Stimulated activated CD4-positive, alpha-beta T cell treated with anti-CD3 and anti-CD28 coated beads, Interleukin-4, amount 100 ng/mL, for 48 hours (primary cell): ENCODE data around the gene DRC1.

Experiments used
- DNase-seq, 2 donors: peaks; one replicate each; pipeline ENCODE4 v3.0.0-alpha.2; 2020; ENCODE audit warnings: low read depth in 2 of 2

DRC1 gene

DNA sequence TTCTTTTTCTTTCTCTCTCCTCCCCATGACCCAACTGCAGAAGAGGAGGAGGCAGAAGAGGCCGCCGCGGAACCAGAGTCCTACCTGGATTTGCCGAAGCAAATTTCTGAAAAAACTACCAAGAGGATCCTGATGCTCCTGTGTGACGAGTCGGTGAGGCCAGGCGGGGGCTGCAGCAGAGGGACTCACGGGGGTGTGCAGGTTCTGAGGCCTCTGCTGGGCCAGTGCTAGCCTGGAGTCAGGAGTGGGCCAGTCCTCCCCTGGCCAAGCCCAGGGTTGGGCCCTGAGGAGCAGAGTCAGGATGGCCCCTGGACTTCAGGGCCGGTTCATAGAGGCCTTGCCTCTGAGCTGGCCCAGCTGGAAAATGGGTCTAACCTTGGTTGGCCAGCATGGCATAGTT, 46.9 kb downstream of the DRC1 start:
- no peak for DNase-seq

DNA sequence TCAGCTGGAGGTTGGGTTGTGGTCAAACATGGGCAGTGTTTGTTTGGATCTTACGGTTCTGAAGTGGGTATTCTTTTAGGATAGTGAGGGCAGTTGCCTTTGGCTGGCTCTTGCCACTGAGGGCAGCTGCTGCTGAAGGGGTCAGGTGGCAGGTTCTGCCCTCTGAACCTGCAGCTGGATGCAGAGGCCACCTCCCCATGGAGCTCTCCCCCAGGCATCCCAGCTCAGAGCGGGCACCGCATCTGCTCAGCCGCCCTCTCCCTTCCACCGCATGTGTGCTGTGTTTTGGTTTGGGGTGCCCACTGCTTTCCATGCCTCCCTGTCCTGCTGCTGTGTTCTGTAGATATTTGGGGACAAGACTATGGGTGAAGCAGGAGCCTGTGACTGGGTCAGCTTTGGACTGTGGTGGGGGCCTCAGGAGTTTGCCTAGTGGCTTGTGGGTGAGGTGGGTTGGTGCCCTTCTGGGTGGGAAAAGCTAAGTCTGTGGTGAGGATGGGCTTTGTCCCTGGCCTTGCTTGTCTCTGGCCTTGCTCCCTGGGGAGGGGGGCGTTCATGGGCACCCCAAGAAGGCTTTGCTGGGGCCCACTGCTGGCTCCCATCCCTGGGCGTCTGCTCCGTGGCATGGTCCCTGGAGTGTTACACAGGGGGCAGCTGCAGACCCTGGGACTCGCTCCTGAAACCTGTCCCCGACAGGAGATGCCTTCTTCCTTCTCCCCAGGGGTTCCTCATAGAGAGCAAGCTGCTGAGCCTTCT, 47.7 kb downstream of the DRC1 start:
- DNase-seq, result no peak

DNA sequence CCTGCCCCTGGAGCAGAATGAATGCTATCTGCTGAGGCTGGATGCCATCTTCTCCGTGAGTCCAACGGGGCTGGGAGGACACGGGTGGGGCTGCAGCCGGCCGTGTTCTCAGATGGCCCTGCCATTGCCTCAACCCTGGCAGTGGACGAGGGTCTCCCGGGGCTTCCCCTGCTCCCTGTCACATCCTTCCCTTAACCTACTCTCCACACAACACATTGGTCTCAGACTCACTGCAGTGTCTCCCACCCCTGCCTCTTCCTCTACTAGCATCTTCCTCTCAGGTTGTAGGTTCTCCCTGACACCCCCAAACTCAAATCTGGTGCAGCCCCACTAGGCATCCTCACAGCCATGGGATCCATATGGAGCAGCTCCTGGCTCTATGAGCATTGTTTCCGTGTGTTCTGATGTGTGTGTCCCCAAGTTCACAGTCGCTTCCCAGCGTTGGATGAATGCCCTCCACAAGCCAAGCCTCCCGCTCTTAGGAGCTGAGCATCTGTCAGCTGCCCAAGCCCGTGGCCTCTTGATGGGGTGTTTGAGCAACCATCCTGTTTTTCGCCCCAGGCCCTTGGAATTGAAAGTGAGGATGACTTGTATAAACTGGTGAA, 48.4 kb downstream of the DRC1 start:
- DNase-seq, result no peak

DNA sequence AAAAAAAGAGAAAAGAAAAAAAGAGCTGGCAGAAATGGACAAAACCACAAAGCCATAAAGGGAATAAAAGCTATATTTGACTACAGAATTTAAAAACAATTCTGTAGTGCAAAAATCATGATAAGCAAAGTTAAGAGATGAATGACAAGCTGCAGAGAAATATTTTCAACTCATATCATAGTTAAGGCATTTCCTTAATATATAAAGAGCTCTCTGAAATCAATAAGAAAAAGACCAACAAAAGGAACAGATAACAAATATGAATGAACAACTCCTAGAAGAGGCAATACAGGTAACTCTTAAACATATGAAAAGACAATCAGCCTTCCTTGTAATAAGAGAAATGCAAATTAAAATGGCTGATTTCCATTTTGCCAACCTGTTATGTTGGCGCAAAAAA, 50.0 kb downstream of the DRC1 start:
- DNase-seq, result no peak

DNA sequence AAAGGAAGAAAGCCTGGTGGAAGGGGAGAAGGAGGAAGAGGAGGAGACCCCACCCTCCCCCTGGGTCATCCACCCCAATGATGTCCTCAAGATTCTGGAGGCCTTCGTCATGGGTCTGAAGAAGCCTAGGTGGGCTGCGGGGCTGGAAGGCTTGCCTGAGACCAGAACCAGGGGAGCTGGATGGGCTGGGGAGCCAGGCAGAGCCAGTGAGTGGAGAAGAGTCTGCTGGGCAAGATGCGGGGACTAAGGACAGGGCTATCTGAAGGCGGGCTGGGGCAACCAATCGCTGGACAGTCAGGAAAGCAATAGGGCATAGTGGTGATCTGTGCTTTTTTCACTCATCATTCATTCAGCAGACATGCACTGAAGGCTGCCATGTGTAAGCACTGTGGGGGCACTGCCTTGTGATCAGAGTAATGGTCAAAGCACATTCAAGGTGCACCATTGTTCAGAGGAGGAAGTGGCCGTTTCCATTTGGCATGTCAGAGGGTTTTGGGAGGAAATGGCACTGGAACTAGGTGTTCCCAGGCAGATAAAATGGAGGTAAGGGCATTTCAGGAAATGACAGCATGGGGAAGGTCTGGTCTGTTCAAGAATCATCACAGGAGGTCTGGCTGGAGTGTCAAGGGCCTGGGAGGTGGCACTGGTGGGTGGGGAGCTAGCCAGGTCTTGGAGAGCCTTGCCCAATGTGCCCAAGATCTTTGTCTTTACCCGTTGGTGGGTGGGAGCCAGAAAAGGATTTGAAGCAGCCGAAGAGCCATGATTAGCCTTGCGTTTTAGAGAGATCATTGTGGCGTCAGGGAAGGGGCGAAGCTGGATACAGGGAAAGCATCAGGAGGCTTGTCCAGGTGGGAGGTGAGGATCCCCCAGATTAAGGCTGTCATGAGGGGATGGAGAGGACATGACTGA, 52.0 kb downstream of the DRC1 start:
- DNase-seq, result no peak

DNA sequence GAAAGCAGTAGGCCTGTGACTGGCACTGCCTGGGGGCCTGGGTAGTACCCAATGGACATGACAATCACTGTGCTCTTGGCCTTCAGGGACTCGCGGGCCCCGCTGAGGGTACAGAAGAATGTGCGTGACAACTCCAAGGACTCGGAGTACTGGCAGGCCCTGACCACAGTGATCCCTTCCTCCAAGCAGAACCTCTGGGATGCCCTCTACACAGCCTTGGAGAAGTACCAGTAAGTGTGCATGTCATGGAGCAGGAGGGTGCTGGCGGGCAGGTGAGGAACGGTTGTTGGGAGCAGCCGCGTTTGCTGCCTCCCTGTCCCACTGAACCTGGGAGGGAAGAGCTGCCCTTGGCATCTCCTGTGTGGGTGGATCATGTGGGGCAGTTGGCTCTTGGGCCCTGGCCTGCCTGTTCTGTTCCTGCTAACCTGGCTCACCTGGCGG, 52.9 kb downstream of the DRC1 start:
- DNase-seq, result no peak

DNA sequence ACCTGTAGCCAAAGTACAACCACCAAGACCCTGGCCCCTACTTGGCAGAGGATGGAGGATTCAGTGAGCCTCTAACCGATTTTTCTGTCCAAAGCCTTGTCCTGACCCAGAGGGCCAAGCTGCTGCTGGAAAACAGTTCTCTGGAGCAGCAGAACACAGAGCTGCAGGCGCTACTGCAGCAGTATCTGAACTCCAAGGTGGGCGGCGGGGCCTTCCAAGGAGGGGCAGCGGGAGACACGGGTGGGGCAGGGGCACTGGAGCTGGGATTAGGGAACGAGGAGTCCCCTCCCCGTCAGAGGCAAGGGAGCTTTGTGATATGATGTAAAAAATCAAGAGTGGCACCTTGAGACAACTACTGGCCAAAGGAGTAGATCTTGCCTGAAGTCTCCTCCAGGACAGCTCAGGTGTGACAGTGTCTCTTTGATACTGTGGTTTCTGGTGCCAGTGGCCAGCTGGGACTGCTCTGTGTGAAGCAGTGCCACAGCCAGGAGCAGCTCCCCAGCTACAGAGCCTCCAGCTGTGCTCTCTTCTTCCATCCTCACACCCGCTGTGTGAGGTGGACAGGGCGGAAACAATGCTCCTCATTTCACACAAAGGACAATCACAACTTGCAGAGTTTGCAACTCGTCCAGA, 53.4 kb downstream of the DRC1 start:
- DNase-seq, result no peak

DNA sequence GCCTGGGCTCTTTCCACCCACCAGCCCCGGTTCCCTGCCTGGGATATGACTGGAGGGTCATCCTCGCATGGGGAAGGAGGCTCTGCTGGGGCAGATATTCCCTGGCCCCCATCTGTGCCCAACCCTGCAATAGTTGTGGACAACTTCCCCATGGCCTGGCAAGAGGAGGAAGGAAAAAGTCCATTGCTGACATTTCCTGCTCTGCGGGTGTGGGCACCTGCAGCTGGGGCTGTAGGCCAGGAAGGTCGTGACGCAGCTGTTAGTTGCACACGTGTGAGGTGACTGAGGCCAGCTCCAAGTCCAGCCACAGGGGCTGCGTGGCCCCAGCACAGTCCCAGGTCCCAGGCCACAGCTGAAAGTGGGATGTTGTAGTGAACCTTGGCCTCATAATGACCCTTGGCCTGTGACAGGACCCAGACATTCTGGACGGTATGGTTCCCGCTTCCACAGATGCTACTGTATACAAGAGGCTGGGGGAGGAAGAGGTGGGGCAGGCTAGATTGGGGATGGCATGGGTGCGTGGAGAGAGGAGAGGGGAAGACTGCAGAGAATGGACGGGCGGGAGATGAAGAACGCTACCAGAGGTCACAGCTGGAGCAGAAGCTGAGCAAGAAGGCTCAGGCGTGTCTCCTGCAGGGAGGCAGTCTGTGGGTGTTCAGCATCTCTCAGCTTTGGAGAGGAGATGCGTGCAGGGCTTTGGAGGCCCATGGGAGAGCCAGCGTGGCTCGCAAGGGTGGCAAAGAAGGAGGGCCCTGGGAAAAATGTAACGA, 54.1 kb downstream of the DRC1 start:
- no peak for DNase-seq

DNA sequence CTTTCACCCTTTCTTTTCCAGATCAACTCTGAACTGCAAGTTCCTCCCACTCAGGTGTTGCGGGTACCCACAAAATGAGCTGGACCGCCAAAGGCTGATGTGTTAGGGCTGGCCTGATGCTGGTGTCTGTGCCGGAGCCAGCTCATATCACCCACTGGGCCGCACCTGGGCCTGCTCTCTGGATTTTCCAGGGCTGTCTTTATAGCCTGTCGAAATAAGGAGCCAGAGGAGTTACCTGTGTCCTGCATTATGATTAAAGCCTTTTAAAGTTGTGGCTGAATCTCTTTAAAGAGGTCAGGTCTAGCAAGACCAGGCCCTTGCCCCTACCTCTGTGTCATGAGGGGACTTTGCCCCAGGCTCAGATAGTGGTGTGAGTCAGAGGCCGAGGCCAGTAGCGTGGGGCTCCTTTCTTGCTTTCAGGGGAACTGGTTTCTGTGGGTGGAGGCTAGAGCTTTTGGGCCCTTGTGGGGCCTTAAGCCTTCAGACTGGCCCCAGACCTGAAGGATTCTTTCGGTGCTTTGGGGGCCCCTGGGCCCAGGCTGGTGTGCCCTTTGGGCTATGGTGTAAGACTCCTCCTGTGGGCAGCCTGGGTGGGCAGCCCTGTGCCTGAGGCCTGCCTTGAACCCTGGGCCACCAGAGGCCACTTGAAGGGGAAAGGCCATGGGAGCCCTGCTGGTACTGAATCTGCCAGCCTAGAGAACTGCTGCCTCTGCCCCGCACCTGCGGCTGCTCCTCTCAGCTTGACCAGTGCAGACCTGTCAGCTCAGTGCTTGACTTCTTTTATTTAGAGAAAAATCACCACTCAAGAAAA, 54.9 kb downstream of the DRC1 start:
- DNase-seq, result no peak

DNA sequence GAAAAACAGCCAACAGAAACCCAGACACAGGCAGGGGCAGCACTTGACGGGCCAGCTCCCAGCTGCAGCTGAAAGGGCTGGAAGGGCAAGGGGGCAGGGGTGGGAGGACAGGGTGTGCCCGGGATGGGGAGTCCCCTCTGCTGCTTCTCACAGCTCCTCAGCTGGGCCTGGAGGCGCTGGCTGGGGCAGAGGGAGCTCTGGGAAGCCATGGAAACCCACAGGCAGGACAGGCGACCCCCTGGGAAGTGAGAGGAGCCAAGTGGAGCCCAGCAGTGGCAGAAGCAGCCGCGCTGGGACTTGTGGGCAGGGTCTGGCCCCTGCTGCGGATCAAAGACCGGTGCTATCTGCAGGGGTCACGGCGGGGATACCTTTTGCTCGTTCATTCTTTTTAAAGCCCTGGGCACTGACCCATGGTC, 55.5 kb downstream of the DRC1 start:
- no peak for DNase-seq

DNA sequence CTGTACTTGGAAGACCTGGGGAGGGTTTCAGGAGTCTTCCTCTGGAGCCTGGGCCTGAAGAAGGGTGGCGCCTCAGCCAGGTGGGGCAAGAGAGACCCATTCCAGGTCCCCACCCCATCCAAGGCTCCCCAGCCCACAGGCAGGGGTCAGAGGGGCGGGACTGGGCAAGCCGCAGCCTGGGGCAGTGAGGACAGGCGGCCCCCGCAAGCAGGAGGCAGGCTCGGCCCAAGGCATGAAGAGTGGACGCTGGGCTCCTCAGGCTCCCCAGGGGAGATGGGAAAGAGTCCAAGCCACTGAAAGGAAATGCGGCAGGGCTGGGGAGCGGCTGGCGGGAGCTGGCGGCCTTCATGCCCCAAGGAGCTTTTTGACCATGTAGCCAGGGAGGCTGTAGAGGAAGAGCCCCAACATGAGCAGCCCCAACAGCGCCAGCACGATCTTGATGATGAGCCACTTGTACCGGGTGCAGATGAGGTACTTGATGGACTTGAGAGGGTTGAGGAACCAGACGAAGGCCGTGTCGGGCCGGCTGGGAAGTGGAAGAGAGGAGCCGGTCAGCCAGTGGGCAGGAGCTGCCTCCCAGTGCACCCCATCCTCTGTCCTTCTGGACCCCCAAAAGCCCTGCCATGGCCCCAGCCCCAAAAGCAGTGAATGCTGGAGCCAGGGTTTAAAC, 56.1 kb downstream of the DRC1 start:
- DNase-seq, result no peak

DNA sequence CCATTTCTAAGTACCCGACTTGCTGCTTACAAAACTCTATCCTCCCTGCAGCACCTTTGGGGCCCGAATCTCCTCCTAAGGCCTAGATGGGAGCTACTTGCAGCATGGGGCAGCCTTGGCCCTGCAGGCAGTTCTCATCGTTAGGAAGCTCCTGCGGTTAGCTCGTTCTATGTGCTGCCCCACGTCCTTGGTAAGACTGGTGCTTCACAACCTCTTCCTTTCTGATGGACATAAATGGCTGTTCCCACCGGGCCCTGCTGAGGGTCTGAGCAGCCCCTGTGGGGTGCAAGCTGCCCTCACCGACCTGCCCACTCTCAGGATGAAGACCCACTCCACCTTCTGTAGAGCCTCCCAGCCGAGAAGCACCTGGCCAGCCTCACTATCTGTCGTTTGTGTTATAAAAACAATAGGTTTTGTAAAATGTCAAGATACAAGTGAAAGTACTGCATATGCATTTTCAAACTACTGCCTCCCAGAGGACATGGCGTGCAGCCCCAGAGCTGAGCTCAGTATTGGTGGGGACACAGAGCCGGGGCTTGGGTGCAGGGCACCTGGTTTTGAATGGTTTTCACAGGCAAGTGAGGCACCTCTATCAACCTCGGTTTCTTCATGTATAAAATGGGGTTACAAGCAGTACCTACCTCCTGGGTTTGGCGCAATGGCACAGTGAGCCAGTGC, 56.8 kb downstream of the DRC1 start:
- no peak for DNase-seq

DNA sequence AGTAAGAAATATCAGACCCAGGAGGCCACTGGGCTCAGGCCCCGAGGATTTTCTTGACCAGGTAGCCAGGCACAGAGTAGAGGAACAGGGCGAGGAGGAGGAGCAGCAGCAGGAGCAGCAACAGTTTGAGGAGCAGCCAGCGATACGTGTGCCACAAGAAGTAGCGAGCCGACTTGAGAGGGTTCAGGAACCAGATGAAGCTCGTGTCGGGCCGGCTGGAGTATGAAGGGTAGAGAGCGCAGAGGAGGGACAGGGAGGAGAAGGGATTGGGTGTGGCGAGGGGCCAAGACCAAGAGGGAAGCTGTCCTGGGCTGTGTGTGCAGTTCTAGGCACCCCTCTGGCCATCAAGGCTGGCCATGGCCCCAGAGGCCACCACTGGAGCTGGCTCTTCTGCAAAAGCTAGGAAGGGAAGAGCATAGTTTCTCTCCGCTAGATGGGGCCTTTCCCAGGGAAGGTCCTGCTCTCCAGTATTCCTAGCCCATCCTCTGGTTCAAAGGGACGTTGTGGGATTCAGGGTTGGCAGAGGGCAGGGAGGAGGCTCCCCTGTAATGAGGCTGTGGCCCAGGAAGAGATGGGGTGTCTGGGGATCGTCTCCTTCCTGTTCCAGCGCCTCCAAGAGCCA, 58.4 kb downstream of the DRC1 start:
- DNase-seq, result no peak

DNA sequence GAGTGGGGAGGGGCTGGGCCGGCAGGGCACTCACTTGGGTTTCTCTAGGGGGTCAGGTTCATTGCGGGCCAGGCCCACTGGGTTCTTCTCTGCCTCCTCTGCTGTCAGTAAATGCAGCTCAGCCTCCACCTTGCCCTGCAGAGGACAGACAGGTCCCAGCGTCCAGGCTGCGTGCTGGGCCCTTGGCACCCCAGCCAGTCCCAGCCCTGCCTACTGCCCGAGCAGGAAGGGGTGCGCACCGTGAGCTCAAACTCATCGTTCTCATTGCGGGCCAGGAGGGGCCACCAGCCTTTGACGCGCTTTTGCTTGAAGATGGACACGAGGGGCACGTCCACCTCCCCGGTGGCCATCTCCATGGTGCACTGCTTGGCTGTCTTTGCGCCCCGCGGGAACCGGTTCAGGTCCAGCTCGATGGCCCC, 58.9 kb downstream of the DRC1 start:
- no peak for DNase-seq

DNA sequence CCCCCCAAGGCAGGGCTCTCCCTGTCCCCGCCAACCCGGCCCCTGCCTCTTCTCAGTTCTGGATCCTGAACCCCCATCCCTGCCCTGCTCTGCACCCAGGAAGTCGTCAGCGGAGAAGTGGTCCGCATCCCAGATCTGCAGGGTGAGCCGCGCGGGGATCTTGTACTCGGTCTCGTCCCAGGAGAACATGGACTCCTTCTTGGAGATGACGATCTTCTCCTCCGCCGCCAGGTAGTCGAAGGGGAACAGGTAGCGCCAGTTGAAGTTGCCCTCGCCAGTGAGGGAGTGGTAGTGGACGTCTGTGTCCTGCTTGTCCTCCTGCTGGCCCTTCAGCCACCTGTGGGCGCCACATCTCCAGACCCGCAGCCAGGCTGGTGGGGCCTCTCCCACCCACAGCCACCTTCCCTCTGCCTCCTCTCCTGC, 59.9 kb downstream of the DRC1 start:
- DNase-seq, result no peak

DNA sequence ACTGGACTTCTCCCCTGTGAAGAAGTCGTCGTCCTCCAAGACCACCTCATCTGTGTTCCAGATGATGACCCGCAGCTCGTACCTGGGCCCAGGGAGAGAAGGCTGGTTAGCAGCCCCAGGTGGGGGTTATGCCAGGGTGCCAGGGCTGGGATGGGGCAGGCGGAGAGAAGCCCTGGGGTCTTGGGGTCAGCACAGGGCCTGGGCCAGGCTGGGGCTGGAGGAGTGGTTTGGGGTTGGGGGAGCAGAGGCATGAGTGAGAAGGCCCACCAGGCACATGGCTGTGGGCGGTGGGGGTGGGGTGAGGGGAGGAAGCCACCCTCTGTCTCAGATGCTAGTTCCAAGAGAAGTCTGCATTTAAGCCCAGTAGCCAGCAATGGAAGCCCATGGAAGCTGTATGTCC, 60.4 kb downstream of the DRC1 start:
- DNase-seq, result no peak

DNA sequence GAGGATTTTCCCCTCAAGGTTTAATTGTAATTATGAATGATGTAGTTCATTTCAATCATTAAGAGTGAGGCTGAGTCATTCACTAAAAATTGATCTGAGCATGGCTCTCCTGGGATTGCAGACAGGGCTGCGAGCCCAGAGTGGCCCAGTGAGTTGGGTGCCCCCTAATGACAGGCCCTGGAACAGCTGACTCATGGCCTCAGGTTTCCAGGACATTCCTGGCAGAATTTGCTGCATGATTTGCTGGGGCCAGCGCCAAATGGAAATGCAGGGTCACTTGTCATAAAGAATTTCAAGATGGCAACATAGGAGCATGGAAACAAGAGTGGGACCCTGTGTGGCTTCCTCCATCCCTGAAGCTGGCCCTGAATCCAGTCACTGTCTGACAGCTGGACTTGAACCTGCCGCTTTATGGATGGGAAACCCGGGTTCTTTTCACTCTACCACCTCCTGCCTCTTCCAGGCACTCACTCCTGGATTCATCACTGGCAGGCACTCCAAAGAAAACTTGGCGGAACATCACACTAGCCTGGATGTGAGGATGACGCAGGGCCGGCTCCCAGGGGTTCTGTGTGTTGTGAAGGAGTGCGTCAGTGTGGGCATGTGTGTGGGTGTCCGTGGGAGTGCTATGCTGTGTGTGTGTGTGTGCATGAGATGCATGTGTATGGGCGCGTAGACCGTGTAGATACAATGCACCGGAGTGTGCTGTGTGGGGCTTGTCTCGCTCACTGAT, 61.0 kb downstream of the DRC1 start:
- DNase-seq, result no peak
